Measurements from ENCODE around the gene GAD1. TPM values are rescaled to one million over a fixed set of nuclear protein-coding genes. Genes with fewer than 3 reads are reported as not detected.
A peak's percentile ranks its signal among the peaks of the same experiment; 100 is the strongest.

GAD1 gene
- total RNA-seq, 1 experiment from 2014 or later = 2.5 TPM

DNA sequence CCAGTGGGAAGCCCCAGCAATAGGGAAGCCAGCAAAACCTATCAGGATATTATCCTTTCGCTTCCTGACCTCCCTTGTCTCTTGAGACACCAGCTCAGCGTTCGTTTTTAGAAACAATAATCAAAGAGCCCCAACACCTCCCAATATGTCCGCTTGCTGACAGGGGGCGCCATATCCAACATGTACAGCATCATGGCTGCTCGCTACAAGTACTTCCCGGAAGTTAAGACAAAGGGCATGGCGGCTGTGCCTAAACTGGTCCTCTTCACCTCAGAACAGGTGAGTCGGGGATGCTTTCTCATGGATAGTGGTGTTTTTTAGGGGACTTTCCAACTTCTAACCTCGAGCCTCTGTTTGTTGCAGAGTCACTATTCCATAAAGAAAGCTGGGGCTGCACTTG lies 28.7 kb downstream of the GAD1 start (continued):
- TF ChIP-seq, protein P1, sequence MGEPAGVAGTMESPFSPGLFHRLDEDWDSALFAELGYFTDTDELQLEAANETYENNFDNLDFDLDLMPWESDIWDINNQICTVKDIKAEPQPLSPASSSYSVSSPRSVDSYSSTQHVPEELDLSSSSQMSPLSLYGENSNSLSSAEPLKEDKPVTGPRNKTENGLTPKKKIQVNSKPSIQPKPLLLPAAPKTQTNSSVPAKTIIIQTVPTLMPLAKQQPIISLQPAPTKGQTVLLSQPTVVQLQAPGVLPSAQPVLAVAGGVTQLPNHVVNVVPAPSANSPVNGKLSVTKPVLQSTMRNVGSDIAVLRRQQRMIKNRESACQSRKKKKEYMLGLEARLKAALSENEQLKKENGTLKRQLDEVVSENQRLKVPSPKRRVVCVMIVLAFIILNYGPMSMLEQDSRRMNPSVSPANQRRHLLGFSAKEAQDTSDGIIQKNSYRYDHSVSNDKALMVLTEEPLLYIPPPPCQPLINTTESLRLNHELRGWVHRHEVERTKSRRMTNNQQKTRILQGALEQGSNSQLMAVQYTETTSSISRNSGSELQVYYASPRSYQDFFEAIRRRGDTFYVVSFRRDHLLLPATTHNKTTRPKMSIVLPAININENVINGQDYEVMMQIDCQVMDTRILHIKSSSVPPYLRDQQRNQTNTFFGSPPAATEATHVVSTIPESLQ (CRISPR knock-in tag; IDR thresholded peaks at IDR 0.05) = no peak
- TF ChIP-seq, protein P2, sequence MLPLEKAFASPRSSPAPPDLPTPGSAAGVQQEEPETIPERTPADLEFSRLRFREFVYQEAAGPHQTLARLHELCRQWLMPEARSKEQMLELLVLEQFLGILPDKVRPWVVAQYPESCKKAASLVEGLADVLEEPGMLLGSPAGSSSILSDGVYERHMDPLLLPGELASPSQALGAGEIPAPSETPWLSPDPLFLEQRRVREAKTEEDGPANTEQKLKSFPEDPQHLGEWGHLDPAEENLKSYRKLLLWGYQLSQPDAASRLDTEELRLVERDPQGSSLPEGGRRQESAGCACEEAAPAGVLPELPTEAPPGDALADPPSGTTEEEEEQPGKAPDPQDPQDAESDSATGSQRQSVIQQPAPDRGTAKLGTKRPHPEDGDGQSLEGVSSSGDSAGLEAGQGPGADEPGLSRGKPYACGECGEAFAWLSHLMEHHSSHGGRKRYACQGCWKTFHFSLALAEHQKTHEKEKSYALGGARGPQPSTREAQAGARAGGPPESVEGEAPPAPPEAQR (CRISPR knock-in tag; IDR thresholded peaks at IDR 0.05) = 0 out of 2 replicates have a peak, but pooled peaks have one; percentile 41
- TF ChIP-seq ZNF263 (CRISPR knock-in tag; IDR thresholded peaks at IDR 0.05; ENCODE audit: low read depth) (no peak), TP53 (CRISPR knock-in tag; IDR thresholded peaks at IDR 0.05) (no peak)
- TF ChIP-seq, protein P3, sequence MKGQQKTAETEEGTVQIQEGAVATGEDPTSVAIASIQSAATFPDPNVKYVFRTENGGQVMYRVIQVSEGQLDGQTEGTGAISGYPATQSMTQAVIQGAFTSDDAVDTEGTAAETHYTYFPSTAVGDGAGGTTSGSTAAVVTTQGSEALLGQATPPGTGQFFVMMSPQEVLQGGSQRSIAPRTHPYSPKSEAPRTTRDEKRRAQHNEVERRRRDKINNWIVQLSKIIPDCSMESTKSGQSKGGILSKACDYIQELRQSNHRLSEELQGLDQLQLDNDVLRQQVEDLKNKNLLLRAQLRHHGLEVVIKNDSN (CRISPR knock-in tag; IDR thresholded peaks at IDR 0.05) = no peak
- TF ChIP-seq, protein P4, sequence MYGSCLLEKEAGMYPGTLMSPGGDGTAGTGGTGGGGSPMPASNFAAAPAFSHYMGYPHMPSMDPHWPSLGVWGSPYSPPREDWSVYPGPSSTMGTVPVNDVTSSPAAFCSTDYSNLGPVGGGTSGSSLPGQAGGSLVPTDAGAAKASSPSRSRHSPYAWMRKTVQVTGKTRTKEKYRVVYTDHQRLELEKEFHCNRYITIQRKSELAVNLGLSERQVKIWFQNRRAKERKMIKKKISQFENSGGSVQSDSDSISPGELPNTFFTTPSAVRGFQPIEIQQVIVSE (CRISPR knock-in tag; IDR thresholded peaks at IDR 0.05; ENCODE audit: borderline replicate concordance) = no peak

DNA sequence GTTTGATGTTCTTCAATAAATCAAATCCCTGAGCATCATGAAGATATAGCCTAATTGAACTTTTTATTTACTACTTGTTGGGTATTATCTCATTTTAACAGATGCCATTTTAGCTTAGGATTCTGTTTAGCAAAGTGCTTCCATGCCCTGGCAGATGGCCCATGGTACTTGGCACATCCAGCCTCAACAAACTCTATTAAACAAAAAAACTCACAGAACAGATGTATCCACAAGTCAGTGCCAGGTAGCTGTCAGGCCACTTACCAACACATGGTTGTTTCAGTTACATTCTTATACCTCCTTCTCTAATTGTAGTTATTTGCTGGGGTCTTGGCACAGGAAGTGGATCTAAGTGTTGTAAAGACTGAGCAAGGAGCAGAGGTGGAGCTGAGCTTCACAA lies 29.6 kb downstream of the GAD1 start:
- H3K4me3 Mint-ChIP-seq = no peak overlapping the region
- TF ChIP-seq, protein P5, sequence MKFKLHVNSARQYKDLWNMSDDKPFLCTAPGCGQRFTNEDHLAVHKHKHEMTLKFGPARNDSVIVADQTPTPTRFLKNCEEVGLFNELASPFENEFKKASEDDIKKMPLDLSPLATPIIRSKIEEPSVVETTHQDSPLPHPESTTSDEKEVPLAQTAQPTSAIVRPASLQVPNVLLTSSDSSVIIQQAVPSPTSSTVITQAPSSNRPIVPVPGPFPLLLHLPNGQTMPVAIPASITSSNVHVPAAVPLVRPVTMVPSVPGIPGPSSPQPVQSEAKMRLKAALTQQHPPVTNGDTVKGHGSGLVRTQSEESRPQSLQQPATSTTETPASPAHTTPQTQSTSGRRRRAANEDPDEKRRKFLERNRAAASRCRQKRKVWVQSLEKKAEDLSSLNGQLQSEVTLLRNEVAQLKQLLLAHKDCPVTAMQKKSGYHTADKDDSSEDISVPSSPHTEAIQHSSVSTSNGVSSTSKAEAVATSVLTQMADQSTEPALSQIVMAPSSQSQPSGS (CRISPR knock-in tag; IDR thresholded peaks at IDR 0.05; ENCODE audit: borderline replicate concordance, low read depth) = no peak
- TF ChIP-seq ZNF423 (CRISPR knock-in tag; IDR thresholded peaks at IDR 0.05) (no peak), SMAD4 (CRISPR knock-in tag; IDR thresholded peaks at IDR 0.05) (no peak), FOXP1 (CRISPR knock-in tag; IDR thresholded peaks at IDR 0.05; ENCODE audit: borderline replicate concordance) (no peak), MXD4 (CRISPR knock-in tag; IDR thresholded peaks at IDR 0.05; ENCODE audit: borderline replicate concordance) (no peak), OVOL2 (CRISPR knock-in tag; IDR thresholded peaks at IDR 0.05; ENCODE audit: borderline replicate concordance) (no peak), ATF1 (CRISPR knock-in tag; IDR thresholded peaks at IDR 0.05) (no peak), ZNF138 (CRISPR knock-in tag; conservative IDR thresholded peaks at IDR 0.05) (no peak), IRF2 (CRISPR knock-in tag; IDR thresholded peaks at IDR 0.05; ENCODE audit: borderline replicate concordance, low read depth) (no peak), NFYB (CRISPR knock-in tag; conservative IDR thresholded peaks at IDR 0.05; ENCODE audit: low read depth) (no peak), TP53 (CRISPR knock-in tag; IDR thresholded peaks at IDR 0.05) (no peak), KAT7 (CRISPR knock-in tag; IDR thresholded peaks at IDR 0.05; ENCODE audit: borderline replicate concordance) (no peak), FOXK1 (CRISPR knock-in tag; IDR thresholded peaks at IDR 0.05) (no peak), SMAD3 (CRISPR knock-in tag; IDR thresholded peaks at IDR 0.05; ENCODE audit: borderline replicate concordance) (no peak), TEAD1 (CRISPR knock-in tag; IDR thresholded peaks at IDR 0.05) (no peak)
- TF ChIP-seq, protein P1 (CRISPR knock-in tag; IDR thresholded peaks at IDR 0.05) = no peak
- TF ChIP-seq, protein P6, sequence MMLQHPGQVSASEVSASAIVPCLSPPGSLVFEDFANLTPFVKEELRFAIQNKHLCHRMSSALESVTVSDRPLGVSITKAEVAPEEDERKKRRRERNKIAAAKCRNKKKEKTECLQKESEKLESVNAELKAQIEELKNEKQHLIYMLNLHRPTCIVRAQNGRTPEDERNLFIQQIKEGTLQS (CRISPR knock-in tag; conservative IDR thresholded peaks at IDR 0.05) = no peak
- TF ChIP-seq, protein P7, sequence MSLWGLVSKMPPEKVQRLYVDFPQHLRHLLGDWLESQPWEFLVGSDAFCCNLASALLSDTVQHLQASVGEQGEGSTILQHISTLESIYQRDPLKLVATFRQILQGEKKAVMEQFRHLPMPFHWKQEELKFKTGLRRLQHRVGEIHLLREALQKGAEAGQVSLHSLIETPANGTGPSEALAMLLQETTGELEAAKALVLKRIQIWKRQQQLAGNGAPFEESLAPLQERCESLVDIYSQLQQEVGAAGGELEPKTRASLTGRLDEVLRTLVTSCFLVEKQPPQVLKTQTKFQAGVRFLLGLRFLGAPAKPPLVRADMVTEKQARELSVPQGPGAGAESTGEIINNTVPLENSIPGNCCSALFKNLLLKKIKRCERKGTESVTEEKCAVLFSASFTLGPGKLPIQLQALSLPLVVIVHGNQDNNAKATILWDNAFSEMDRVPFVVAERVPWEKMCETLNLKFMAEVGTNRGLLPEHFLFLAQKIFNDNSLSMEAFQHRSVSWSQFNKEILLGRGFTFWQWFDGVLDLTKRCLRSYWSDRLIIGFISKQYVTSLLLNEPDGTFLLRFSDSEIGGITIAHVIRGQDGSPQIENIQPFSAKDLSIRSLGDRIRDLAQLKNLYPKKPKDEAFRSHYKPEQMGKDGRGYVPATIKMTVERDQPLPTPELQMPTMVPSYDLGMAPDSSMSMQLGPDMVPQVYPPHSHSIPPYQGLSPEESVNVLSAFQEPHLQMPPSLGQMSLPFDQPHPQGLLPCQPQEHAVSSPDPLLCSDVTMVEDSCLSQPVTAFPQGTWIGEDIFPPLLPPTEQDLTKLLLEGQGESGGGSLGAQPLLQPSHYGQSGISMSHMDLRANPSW (CRISPR knock-in tag; conservative IDR thresholded peaks at IDR 0.05; ENCODE audit: low read depth) = no peak
- TF ChIP-seq, protein P8, sequence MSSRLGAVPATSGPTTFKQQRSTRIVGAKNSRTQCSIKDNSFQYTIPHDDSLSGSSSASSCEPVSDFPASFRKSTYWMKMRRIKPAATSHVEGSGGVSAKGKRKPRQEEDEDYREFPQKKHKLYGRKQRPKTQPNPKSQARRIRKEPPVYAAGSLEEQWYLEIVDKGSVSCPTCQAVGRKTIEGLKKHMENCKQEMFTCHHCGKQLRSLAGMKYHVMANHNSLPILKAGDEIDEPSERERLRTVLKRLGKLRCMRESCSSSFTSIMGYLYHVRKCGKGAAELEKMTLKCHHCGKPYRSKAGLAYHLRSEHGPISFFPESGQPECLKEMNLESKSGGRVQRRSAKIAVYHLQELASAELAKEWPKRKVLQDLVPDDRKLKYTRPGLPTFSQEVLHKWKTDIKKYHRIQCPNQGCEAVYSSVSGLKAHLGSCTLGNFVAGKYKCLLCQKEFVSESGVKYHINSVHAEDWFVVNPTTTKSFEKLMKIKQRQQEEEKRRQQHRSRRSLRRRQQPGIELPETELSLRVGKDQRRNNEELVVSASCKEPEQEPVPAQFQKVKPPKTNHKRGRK (CRISPR knock-in tag; IDR thresholded peaks at IDR 0.05; ENCODE audit: borderline replicate concordance) = no peak
- no peaks in the 10 kb centered on the region for H3K4me1 Mint-ChIP-seq
- peaks cover 6% of the 10 kb centered on the region; the same call in 1 of the 2 replicates for H3K9me3 Mint-ChIP-seq
- no peak for DNase-seq (ENCODE audit: low spot score)
- no peak for ATAC-seq
- CTCF ChIA-PET = interaction anchor here (0.8 to 3.0 kb wide), 5 partner anchors 14 to 127 kb away, joined by 3 to 53 read pairs (median 6); no protein-coding TSS in a partner anchor
- H3K27me3 Mint-ChIP-seq (ENCODE audit: low read depth) = peaks cover 3% of the 10 kb centered on the region; the same call in 1 of the 2 replicates
- POLR2A ChIA-PET = interaction anchor here (0.6 kb wide), 1 partner anchor 30 kb away, joined by 9 read pairs; no protein-coding TSS in a partner anchor
- H3K27ac Mint-ChIP-seq = no peak overlapping the region
- no peaks in the 10 kb centered on the region for H3K36me3 Mint-ChIP-seq

All from WTC11 (cell line).